IPS-NIHi11 (cell line): ENCODE data around the gene CSMD2.

Experiments used
- DNase-seq: peaks from one replicate; pipeline ENCODE4 v3.0.0; 2012; ENCODE audit warnings: mixed read lengths, low spot score

CSMD2 gene

GRCh38 chr1:33713058-33713877 is 451.8 kb downstream of the CSMD2 start:
- DNase-seq = no peak

DNA sequence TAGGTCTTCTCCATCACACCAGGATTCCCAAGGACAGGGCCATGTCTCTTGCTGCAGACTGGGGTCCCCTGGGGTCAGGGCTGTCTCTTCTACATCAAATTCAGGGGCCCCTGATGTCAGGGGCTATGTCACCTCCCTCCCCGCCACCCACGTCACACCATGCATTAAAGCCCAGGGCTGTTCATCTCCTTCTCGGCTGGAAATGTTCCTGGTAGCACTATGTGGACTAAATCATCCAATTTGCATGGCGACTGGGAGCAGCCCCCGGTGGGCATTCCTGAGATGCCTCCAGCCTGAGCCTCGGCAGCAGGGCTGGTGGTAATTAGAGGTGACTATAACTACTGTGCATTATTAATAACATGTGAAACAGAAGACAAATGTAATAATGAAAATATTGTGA is 452.8 kb downstream of the CSMD2 start:
- DNase-seq = peak; percentile 56

GRCh38 chr1:33711511-33711910 is 453.5 kb downstream of the CSMD2 start:
- no peak for DNase-seq

GRCh38 chr1:33710967-33711366 is 454.1 kb downstream of the CSMD2 start:
- DNase-seq = no peak

DNA sequence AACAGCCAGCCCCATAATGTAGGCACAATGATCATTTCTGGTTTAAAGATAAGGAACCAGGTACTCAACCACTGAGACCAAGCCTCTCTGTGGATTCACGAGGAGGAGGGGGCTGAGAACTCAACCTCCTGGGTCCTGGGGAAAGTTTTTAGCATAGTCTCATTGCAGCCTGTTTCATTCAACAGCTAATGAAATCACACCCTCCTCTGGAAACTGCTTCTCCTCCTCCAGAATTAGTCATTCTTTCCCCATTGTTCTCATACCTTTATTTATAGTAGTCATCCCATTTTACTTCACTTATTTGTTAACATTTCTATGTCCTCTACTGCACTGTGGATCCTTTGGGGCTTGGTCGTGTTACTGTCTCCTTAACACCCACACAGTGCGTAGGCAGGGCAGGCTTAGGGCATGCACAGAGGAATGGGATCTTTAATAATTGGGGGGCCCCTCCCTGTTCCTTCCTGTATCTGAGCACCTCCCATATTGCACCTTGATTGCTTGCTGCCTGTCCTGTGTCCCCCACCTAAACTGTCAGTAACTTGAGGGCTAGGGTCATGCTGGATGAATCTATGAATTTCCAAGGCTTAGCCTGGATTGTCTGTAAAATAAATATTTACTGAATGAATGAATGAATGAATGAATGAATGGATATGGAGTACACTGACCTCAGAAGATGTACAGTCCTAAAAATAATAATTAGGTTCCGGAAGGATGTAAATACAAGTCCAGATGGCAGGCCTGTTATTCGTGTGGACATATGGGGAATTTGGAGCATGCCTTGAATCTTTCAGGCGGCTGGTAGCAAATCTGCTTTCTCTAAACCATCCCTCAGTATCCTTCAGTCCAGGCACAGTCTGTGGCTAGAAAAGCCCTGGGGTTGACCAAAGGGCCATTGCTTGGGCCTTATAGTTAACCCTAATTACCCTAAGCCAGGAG is 455.0 kb downstream of the CSMD2 start:
- DNase-seq = no peak

- no peak for DNase-seq
These were observed 455.8 kb downstream of the CSMD2 start for GRCh38 chr1:33709174-33709782.

DNA sequence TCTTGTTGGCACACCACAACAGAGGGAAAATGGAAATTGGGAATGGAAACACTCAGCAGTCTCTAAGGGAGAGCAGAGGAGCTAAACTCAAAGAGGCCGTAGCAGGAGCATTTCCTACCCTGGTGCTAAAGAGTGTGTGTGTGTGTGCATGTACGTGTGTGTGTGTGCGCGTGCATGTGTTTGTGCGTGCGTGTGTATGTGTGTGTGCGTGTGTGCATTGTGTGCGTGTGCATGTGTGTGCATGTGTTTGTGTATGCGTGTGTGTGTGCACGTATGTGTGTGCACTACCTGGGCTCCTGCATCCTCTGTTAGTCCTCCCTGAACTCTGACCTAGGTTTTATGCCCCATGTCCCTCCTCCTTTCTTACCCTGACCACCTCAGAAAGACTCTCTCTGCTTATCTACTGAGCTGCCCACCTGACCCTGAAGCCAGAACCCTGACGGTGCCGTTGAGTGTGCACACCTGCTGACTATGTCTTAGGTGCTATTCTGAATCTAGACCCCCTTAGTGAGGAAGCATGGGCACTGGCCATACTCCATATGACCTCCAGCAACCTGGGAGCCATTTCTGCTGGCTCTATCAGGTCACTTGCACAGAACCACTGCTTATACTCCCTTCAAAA is 458.3 kb downstream of the CSMD2 start:
- no peak for DNase-seq

GRCh38 chr1:33703464-33703863 is 461.6 kb downstream of the CSMD2 start:
- DNase-seq = no peak

DNA sequence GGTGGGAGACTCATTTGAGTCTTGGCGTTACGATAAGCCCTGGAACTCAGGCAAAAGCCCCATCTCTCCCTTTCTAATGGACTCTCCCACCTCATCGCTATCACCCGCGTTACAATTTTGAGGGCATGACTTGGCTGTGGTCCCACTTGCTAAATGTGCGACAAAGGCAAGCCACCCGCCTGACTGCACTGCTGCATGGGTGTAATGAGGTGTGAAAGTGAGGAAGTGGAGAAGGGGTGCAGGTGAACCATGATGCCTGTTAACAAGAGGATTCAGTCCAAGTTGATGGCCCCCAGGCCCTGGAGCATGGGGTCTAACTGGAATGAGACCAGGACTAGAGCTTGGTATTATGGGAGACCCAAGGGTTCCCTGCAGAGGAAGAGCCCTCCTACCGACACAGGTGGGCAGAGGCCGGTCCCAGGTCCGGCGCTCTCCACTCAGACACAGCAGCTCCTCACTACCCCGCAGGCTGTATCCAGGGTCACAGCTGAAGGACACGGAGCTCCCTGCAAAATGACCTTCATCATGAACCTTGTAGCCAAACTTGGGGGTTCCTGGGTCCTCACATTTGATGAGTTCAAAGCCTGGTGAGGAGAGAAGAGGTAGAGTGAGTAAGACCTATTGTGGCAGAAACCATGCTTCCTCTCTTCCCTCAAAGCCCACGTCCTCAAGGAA is 466.5 kb downstream of the CSMD2 start:
- no peak for DNase-seq

- DNase-seq = no peak
These were observed 467.2 kb downstream of the CSMD2 start for GRCh38 chr1:33697816-33698215.

DNA sequence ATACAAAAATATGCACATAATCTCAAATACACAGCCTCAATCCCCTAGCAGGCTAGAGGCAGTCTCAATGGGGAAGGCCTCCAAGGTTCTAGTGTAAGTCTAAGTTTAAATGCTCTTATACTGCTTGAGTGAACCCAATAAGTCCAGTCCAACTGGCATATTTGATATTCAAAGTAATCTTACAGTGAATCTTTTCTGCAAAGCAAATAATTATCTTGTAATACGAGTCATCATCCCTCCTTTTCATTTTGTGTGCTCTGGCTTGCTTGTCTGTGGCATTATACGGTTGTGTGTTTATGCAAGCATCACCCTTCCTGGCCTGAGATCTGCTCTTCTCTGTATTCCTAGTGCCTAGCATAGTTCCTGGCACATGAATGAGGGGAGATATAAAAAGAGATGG is 468.1 kb downstream of the CSMD2 start:
- DNase-seq = no peak

DNA sequence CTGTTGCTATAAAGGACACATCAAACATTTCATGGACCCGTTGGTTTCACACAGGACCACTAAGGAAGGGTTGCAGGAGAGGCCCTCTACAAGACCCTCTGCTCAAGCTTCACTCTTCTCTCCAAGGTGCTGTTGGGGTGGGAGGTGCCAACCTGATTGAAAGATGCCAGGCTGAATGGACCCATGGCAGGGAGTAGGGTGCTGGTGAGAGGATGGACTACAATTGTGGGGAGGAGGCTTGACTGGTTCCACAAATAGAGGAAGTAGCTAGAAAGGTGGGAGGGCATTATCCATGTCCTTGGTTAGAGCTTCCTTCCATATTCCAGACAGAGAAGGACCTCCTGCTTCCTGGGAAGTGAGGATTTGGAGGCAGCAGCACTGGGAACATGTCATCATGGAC is 468.7 kb downstream of the CSMD2 start:
- no peak for DNase-seq

- no peak for DNase-seq
These were observed 472.5 kb downstream of the CSMD2 start for GRCh38 chr1:33692206-33693188.

- DNase-seq = no peak
These were observed 478.0 kb downstream of the CSMD2 start for GRCh38 chr1:33687000-33687399.

DNA sequence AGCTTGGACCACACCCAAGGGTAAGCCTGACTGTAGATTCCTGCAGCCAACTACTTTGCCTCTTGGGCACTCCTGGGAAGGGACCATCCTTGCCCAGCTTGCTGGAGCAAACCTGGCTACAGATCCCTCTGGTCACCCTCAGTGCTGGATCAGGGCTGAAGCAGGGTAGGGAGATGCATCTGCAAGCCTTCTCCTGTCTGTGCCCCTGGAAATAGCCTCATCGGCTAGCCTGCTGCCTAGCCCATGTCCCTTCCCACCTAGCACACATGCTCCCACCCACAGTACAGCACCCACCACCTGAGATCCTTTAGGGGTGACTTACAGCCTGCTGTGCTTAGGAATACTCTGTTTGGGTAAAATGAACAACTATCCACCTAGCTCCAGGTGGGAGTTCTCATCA is 478.5 kb downstream of the CSMD2 start:
- no peak for DNase-seq

- DNase-seq = no peak
These were observed 479.8 kb downstream of the CSMD2 start for GRCh38 chr1:33685256-33685655.

GRCh38 chr1:33684396-33685179 is 480.4 kb downstream of the CSMD2 start:
- no peak for DNase-seq

DNA sequence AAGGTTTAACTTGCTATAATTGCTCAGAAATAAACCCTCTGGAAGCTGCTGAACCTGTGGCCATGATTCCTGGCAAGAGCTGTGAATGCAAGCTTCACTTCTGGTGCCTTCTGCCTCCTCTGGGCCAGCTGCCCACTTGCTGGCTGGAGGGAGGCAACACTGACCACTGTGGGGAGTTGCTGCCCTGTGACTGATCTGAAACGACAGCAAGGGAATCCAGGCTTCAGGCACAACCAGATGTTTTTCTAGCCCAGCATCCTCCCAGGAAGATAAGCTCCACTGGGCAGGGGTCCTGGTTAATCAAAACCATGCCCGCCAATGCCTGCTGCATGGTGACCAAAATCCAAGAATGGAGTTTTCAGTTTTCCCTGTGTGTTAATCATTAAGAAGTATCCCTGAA is 481.1 kb downstream of the CSMD2 start:
- DNase-seq = peak; percentile 21

GRCh38 chr1:33682371-33682770 is 482.7 kb downstream of the CSMD2 start:
- DNase-seq = no peak
